ENCODE data around the gene DNAJC3.
"Not testable (repeated sequence)": the region's sequence is repeated elsewhere in the genome, so short reads cannot be mapped to it uniquely, and the experiment has no call there.

The DNAJC3 gene

GRCh38 chr13:95784161-95784899 is 107.4 kb downstream of the DNAJC3 start:
- peak; percentile 85 for DNase-seq

- DNase-seq: peak; percentile 62
Observed at GRCh38 chr13:95784900-95785290, 108.0 kb downstream of the DNAJC3 start.

DNA sequence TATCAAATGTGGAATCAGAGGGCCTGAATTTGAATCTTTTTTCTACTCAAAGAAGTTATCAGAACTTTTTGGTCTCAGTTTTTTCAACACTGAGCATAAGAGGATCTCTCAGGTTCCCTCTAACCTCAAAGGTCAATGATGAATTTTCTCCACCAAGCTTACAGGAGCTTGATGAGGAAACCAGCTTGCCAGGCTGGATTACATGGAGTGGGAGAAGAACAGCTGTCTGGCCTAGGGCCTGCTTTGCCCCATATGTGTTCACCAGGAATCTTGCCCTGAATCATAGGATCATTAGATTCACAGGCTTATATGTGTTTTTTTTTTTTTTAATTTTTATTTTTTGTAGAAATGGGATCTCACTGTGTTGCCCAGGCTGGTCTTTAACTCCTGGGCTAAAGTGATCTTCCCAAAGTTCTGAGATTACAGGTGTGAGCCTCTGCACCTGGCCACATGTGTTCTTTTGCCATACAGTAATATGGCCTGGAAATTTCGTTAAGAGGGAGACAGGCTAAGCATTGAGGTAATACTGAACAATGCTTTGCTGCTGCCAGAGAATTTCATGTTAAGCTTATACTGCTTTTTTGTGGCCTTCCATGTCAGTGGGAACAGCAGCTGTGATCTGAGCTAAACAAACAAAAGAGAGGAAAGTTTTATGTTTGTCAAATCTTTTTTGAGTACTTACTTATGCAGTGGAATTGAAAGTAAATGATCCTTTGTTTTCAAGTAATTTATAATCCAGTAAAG is 110.6 kb downstream of the DNAJC3 start:
- no peak for DNase-seq

DNA sequence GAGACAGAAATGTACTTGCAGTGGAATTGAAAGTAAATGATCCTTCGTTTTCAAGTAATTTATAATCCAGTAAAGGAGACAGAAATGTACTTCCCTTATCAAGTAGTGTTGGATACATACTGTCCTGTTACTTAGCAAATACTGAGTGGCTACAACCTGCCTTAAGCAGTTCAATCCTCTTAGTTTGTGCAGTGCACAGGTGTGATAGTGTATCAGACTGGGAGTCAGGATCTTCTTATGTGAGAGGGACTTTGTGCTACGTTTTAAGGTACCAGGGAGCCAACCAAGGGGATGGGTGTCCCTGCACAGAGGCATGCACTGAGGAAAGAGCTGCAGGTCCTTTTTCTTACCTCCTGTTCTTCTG is 111.1 kb downstream of the DNAJC3 start:
- DNase-seq: no peak

- not testable (repeated sequence) for DNase-seq
Observed at GRCh38 chr13:95789315-95789714, 112.4 kb downstream of the DNAJC3 start.

DNA sequence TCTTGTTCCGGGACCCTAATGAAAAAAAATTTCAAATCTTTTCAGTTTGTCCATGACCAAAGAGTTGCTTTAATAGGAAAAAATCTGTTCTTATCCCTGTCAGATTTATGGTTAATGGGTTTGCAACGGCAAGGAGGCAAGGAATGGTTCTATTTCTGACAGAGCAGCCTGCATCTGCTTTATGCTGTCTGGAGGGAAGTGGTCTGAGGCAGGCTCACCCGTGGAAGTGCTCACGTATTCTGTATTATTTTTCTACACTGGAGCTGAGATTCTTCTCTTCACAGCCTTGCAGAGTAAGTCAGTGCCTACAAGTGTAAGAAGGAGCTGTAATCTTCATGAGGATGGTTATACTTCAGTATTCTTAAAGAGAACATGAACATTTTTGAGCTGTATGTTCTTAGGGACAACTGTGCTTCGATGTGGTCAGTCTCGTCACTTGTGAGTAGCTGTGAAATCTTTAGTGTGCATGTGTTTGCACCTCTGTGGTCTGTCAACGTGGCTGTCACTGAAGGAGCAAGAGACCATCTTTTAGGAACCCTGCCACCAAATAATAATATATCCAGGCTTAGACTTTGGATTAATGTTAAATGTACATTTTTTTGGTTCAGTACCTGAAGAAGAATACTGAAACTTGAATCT is 114.3 kb downstream of the DNAJC3 start:
- DNase-seq: no peak

- DNase-seq: no peak
Observed at GRCh38 chr13:95793018-95793555, 116.1 kb downstream of the DNAJC3 start.

DNA sequence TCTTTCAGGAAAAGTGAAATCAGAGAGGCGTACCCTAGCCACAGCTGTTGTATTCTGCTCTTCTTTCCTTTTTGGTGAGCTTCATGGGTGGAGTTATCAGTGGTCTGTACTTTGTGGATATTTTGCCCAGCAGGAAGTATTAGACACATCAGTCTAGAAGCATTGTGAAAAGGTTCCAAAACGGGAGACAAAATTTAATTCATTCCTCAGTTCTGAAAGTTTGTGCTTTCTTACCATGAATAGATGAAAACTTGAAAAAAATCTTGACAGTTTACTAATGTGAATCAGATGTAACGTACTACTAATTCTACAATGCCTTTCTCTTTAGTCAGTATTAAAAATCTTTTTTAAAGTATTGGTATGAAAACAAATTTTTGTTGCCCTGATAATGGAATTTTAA is 116.8 kb downstream of the DNAJC3 start:
- DNase-seq: no peak

DNA sequence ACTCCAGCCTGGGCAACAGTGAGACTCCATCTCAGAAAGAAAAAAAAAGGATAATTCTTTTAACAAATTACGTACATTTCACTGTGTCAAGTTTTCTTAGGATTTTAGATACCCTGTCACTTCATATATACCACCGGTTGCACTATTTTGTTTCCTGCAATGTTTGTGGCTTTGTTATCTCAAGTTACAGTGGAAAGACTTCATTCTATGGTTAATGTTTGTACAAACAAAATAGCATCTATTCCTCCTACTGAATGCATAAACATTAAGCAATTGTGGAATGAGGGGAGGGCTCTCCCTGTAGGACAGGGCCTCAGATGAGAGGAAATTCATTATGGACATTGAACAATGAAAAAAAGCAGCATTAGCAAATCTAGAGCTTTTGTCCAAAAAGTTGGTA is 120.1 kb downstream of the DNAJC3 start:
- DNase-seq: no peak

GRCh38 chr13:95800436-95800835 is 123.5 kb downstream of the DNAJC3 start:
- DNase-seq: no peak

- DNase-seq: no peak
Observed at GRCh38 chr13:95801825-95802224, 124.9 kb downstream of the DNAJC3 start.

GRCh38 chr13:95805921-95806320 is 129.0 kb downstream of the DNAJC3 start:
- no peak for DNase-seq

DNA sequence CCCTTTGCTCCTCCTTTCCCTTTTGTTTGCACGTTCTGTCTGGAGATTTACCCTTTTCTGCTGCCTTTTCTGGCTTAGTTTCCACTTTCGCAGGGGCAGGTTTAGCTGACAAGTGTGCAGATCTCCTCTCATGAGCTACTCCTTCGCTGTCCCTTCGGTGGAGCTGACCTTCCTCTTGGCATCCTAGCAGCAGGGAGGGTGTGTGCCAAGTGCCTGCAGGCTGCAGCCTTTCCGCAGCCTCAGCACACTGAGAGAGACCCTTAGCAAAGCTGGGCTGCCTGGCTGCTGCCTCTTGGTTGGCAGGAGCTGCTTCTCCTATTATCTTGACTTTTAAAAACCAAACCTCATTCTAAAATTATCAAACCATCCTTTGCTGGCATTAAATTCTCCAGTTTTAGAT is 132.5 kb downstream of the DNAJC3 start:
- DNase-seq: no peak

DNA sequence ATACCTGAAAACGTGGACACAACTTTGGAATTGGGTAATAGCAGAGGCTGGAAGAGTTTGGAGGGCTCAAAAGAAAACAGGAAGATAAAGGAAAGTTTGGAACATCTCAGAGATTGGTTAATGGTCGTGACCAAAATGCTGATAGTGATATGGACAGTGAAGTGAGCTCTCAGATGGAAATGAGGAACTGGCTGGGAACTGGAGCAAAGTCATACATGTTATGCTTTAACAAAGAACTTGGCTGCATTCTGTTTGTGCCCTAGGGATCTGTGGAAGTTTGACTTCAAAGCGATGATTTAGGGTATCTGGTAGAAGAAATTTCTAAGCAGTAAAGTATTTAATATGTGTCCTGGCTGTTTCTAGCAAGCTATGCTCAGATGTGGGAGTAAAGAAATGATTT is 136.2 kb downstream of the DNAJC3 start:
- no peak for DNase-seq

- DNase-seq: no peak
Observed at GRCh38 chr13:95814495-95814894, 137.6 kb downstream of the DNAJC3 start.

- no peak for DNase-seq
Observed at GRCh38 chr13:95822303-95822702, 145.4 kb downstream of the DNAJC3 start.

GRCh38 chr13:95833126-95833525 is 156.2 kb downstream of the DNAJC3 start:
- DNase-seq: no peak

GRCh38 chr13:95833719-95834118 is 156.8 kb downstream of the DNAJC3 start:
- no peak for DNase-seq

GRCh38 chr13:95834134-95834765 is 157.3 kb downstream of the DNAJC3 start:
- DNase-seq: peak; percentile 17

DNA sequence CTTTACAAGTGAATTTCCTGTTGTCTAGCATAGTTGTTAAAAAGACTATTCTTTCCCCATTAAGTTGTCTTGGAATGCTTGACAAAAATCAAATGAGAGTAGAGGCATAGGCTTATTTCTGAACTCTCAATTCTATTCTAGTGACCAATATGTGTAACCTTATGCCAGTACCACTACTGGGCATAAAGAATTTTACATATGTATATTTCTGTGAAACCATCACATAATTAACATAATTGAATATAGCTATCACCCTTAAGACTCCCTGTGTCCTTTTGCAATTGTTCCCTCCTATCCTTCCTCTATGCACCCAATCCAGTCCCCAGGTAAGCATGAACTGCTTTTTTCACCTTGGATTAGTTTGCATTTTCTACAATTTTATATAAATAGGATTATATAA is 165.0 kb downstream of the DNAJC3 start:
- DNase-seq: no peak

DNA sequence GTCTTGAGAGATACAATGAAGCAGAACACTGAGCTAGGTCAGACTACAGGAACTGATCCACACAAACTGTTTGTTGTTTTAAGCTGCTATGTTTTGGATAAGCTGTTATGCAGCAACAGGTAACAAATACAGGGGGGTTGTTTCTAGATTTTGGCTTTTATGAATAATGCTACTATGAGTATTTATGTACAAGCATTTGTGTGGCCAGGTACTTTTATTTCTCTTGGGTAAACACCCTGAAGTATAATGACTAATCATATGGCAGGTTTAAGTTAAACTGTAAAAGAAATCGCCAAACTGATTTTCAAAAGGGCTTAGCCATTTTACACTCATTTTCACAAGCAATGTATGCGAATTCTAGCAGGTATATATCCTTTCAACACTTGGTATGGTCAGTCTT is 166.0 kb downstream of the DNAJC3 start:
- DNase-seq: no peak
